UCSD-AML1 (cell line): ENCODE results near the gene NRCAM.
"Not testable (repeated sequence)": the region's sequence is repeated elsewhere in the genome, so short reads cannot be mapped to it uniquely, and the experiment has no call there.

Experiments used
- DNase-seq: peaks from one replicate; lab custom pipeline; 2025; ENCODE audit not compliant: unreplicated experiment; lab: John Stamatoyannopoulos, UW

Gene NRCAM

DNA sequence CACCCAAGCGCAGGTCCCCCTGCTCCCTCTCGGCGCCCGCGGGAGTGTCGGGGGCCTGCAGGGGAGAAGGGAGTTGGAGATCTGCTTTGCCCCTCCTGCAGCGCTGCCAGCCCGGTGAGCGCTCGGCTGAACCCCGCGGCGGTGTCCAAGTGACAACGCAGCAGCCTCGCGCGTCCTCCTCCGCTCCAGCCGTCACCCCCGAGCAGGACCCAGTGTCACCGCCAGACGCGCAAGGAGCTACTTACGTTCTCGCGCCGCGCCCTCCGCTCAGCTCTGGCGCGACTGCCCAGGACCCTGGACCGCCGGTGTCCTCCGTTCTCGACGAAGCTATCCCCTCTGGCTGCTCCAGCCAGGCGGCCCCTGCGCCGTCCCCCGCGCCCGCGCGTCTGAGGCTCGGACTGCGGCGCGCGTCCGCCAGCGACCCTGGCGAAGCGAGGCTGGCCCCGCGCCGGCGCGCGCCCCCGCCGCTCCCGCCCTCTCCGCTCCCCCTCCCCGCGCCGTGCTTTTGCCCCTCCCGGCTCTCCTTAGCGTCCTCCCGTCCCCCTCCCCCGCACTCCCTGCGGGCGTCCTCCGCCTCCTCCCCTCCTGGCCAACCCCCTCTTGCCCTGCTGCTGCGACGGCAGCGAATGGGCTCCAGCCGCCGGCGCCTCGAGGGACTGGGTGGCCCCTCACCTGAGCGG lies at the start of gene NRCAM:
Gene NRCAM (minus strand): TSS at position 439 of the 680 bp plus-strand sequence. CDS start 216,372 bp downstream, outside the sequence.
- no peak for DNase-seq

DNA sequence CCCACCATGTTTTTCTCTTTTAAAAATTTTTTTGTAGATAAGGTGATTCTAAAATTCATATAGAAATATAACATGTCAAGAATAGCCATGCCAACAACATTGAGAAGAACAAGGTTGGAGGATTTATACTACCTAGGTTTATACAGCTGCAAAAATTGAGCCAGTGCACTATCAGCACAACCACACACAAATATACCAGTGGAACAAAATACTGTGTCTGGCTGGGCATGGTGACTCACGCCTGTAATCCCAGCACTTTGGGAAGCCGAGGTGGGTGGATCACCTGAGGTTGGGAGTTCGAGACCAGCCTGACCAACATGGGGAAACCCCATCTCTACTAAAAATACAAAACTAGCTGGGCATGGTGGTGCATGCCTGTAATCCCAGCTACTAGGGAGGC lies 48.3 kb upstream of the NRCAM start:
- DNase-seq, result not testable (repeated sequence)

DNA sequence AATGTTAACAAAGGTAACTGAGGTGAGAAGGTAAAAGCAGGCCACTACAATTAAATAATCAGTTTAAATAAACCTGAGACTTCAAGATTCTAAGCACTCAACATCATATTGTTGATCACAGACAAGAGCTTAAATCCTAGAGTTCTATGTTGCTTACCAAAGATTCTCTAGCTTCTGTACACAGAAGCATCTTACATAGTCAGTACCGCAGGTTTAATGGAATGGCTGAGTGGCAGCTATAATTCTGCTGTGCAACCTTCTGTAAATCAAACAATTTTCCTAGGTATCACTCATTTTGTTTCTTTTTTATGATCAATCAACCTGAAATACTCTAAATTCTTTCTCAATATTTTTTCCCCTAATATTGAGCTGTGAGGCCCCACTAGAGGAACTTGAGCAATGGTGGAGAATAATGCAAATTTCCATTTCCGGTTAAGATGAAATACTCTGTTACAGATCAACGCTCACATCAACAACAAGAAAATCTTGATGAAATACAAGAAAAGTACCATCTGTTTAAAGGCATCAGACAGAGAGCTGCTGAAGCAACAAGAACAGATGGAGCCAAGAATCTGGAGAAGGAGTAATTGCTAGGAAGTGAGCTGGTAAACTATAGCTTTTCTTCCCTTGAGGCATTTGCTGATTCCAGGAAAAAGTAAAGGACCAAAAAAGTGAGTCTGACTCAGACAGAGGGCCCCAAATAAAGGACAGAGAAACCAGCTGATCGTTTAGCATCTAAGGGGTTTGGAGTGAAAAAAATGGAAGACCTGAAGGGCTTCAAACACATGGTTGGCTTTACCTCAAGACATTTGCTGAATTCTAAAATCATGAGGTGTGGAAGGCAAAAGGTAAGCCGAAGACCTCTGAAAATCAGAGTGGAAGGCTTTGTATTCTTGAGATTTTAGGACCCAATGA lies 47.1 kb upstream of the NRCAM start:
- DNase-seq, result no peak

DNA sequence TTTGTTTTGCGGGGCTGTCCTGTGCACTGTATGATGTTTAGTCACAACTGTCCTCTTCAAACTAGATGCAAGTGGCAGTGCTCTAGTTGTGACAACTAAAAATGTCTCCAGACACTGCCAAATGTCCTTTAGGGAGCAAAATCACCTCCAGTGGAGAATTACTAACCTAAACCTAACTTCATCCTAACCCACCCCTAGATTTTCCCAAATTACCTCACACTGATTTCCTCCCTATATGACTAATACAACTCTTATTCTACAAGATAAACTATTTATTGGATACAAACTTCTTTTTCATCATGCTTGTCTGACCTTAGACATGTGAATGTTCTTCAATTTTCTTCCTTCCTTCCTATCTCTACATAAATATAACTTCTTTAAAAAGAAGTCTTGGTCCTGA lies 43.3 kb upstream of the NRCAM start:
- DNase-seq, result no peak

DNA sequence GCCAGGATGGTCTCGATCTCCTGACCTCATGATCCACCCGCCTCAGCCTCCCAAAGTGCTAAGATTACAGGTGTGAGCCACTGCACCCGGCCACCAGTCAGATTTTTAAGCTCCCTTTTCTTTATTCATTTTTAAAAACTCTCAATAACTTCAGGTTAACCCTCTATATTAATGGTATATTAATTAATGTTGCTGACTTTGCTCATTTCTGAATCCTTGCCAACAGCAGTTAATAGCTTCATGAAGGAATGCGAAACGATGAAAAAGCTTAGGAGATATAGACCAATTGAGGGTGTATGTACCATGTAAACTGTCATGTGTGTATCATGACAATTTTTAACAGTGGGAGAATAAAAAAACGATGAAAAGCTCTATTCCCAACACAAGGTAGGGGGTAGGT lies 42.2 kb upstream of the NRCAM start:
- no peak for DNase-seq

DNA sequence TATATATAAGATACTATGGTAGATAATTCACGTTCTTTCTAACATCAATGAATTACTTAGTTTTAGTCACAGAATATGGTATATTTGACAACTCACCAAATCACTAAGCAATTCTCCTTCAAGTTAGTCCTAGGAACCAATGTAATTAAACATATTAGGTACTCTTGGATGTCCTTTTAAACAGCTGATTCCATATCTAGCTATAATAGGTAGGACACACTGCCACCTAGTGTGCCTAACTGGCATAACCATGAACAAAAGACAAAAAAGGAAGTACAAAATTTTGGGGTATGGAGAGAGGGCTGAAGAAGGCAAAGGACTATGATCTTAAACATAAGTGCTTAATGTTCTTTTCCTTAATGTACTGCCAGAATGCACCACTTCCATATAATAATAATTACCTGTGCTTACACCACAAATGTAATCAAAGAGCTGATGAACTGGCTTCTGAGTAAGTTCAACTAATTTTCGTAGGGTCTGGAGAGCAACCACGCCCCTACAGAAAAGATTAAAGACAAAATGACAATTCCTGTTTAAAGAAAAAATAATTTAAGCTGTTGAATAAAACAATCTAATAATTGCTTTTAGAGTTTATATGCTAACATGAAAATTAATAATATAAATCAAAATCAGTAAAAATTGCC lies 41.0 kb upstream of the NRCAM start:
- no peak for DNase-seq

DNA sequence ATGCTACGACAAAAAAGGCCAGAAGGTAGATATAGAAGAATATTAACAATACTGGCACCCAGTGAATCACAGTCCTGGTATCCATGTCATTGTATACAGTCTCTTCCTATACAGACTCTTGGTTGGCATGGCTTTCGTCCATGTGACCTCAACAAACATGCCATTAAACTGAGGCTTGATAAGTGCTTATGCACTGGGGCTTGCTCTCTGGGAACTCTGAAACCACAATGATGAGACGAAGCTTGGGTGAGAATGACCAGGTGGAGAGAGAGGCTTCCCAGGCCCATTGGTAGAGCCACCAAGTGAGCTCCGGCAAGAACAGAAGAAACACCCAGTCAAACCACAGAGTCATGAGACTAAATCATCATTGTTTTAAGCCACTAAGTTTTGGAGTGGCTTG lies 36.5 kb upstream of the NRCAM start:
- DNase-seq, result no peak

DNA sequence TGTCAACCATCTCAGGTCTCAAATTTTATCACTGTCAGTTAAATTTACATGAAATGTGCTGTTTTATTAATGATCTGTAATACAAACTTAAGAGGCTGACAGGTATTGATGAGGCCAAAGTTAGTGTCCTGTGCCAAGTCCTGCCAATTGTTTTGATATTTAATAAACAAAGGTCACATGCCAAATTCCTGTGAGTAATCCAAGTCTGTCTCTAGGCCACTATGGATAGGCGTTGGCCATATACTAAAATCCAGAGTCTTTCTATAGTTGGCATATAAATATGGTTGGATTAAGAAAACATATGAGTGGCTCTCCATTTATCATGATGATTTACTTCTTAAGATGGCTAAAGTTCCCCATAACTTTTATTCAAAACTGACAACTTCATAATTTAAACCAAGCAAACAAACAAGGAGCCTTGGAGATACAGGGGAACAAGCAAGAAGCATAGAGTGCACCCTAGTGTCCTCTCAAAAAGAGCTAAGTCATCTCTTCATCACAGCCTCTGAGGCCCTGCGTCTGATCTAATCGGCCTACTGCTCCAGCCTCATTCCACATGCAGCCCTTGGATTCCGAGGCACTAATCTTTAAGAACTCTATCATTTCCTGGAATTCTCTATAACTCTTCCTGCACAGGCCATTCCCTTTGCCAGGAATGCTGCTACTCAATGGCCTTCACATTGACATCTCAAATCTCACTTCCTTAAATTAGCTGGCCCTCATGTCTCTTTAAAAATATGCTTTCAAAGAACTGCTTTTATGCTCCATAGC lies 32.7 kb upstream of the NRCAM start:
- no peak for DNase-seq

DNA sequence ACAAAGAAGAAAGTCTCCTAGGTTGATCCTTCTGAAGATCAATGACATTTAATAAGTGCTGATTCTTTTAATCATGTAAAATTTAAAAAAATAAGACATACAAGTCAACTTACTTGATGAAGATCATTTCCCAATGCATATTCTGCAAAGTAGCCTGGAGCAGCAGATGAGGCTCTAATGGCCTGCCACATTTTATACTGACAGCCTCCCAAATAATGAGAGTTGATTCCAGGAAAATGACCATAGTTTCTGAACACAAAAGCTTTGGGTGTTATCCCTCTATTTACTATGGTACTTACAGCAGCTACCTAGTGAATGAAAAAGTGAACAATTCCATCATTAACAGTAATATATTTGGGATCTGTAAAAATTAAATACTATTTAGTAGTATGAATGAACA lies 31.4 kb upstream of the NRCAM start:
- no peak for DNase-seq

DNA sequence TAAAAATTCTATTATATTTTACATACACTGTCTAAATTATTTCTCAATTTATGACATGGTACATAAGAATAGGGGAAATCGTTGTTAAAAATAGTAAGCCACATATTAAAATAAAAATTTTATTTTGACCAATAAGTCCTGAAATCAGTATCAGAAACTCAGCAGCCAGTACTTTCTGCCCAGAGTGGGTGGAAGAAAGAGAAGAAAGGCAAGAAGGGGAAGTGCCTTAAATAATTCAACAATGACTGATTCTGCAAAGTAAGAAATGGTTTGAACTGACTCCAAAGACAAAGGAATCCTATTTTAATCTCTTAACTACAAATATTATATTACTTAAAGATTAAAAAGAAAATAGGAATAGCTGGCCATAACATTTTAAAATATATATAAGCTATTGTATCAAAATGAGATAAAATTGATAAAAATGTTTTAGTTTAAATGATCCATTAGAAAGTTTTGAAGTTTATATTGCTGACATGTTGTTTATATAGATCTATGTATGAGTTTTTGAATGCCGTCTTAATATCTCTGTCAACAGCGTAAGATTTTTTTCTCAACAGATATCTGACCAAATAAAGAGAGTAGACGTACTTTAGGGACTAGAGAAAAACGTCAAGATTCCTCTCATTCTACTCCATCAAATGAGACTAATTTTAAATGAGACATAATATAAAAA lies 30.2 kb upstream of the NRCAM start:
- no peak for DNase-seq

DNA sequence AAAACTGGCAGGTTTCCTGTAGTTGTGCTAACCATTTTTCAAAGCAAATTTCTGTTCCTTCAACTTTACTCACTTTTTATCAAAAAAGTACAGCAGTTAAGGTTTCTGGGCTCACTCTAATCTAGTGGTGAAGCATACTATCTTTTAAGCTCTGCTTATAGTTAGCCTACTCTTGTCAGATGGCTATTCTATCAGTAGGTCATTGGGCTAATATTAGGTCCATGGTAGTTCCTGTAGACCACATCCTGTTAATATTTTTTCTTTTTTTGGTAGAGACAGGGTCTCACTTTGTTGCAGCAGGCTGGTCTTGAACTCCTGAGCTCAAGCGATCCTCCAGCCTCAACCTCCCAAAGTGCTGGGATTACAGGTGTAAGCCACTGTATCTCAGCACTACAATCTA lies 27.9 kb upstream of the NRCAM start:
- no peak for DNase-seq

DNA sequence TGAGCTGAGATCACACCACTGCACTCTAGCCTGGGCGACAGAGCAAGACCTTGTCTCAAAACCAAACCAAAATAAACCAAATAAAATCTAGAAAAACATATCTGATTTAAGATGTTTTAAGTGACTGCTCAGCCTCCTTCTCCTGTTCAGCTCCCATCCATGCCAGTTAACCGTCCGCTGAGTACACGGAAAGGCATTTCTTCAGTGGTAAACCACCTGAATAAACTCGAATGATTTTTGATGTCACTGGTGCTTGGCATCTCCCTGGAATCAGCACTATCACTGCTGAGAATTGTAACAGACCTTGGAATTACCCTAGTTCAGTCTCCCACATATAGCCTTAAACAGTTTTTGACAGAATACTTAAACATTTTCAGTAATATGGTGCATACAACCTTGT lies 24.1 kb upstream of the NRCAM start:
- no peak for DNase-seq

DNA sequence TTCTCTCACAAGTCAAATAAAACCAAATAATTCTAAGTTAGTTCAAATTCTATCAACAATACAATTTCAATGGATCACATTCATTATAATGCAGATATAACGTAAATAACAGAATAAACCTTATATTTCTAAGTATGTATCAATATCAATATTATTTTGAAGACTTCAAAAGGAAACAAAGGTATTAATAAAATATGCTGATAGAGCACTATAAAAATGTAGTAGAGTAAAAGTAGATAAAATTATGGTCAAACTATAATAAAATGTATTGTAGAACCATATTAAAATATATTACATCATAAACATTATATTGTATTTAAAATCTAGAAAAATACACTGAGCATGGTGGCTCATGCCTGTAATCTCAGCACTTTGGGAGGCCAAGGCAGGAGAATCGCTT lies 23.5 kb upstream of the NRCAM start:
- DNase-seq, result no peak

DNA sequence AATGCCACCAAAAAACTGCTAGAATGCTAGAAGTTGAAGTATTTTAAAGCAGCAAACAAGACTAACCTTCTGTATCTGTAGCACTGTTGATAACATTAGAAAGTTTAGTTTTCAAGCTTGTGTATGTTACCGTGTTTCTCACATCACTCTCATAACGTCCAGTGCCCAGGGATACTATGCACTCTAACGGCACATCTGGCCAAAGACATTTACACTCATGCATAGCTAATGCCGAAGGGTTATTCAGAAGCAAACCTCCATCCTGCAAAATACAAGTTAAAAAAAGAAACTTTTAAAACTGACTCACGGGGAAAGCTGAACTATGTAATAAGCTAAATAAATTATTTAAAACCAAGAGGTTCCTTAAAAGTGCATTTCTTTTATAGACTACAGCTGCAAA lies 22.9 kb upstream of the NRCAM start:
- no peak for DNase-seq

DNA sequence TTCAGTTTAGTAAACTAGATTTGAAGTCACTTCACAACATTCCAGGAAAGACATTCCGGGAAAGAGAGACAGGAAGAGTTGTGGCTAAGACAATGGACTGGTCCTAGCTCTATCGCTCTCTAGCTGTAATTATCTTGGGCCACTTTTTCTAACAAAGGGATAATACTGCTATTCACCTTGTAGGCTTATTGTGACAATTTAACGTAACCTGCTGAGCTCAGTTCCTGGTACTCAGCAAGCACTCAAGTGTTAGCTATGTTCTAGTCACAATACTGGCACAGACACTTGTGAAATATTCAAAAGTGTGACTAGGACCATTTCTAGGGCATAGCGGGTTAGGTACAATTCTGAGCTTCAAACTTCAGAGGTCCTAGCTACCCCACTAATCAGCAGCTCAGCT lies 12.0 kb upstream of the NRCAM start:
- no peak for DNase-seq

DNA sequence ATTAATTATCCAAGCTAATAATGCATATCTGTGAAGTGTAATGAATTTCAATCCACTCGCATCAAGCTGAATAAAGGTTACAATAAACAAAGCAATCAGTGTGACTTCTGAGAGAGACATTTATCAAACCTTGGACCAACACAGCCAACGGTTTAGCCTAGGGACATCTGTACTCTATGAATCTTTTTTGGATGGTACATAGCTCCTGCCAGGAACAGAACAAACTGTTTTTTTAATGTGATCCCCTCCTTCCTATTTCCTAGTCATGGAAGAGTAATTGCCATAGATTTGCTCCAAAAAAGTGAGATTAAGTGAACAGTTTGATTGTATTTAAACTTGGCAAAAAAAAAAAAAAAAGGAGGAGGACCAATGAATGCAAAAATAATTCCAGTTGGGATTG lies 11.2 kb upstream of the NRCAM start:
- no peak for DNase-seq

DNA sequence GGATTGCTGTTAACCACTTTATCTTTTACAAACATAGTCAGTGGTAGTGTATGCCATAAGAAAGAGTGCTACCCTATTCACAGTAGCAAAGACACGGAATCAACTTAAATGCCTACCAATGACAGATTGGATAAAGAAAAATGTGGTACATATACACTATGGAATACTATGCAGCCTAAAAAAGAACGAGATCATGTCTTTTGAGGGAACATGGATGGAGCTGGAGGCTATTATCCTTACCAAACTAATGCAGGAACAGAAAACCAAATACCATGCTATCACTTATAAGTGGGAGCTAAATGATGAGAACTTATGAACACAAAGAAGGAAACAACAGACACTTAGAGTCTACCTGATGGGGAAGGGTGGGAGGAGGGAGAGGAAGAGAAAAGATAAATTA lies 10.1 kb upstream of the NRCAM start:
- DNase-seq, result not testable (repeated sequence)

DNA sequence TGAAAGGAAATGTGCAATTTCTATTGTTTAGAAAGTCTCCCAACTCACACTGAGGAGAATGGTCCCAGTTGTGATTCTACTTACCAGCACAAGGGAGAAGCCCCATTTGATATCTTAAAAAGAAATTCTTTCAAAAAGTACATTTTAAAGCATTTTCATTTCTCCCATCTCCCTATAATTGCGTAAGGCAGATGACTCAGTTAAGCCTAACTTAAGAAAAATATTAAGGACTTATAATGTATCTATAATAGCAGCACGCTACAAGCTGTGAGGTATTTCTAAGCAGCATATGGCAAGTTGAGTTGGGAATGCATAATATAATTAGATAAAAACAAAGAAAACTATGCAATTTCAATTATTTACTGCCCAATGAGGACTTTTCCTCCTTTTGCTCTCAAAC lies 8.5 kb upstream of the NRCAM start:
- no peak for DNase-seq

DNA sequence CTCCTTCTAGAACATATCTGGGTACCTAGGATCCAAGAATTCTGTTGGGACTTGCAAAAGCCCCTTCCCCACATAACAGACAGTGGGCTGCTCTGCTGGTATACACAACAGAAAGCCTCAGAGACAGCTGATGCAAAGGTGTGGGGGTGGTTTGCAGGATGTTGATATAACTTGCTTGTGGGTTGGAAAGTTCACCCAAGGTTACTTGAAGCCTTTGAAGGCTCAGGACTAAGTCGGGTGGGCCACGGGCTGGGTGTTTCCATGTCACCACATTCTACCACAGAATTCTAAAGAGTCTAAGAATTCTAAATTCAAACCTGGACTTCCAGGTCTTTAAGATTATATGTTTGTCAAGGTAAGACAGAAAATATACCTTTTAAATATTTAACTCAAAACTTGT lies 7.4 kb upstream of the NRCAM start:
- DNase-seq, result no peak

DNA sequence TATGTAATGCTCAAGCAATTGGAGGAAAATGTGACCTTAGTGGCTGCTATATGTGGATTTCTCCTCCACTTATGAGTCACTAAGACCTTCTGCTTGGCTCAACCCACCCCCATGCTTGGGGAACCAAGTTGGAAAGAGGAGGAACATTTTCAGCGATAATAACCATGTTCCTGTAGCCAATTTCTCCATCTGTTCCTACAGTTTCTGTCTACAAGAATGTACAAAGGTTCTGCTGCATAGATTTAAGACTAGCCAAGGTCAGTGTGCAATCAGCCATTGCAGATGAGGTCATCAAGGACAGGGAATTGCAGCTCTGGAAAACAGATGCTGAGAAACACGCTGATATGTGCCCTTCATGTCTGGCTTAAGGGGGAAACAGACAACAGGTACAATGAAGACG lies 5.6 kb upstream of the NRCAM start:
- no peak for DNase-seq

DNA sequence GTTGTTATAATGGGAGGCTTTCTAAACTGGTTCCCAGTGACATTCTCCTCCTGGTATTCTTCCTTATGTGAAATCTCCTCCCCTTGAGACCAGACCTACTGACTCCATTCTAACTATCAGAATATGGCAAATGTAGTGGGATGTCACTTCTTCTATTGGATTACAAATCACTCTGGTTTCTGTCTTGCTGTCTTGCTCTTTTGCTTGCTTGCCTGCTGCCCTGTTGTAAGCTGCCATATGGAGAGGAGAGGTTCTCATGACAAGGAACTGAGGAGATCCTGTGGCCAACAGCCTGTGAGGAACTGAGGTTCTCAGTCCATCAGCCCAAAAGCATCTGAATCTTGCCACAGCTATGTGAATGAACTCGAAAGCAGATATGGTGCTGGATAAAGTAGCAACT lies 4.7 kb upstream of the NRCAM start:
- no peak for DNase-seq
